ENCODE results near the gene MFRP.

DNA sequence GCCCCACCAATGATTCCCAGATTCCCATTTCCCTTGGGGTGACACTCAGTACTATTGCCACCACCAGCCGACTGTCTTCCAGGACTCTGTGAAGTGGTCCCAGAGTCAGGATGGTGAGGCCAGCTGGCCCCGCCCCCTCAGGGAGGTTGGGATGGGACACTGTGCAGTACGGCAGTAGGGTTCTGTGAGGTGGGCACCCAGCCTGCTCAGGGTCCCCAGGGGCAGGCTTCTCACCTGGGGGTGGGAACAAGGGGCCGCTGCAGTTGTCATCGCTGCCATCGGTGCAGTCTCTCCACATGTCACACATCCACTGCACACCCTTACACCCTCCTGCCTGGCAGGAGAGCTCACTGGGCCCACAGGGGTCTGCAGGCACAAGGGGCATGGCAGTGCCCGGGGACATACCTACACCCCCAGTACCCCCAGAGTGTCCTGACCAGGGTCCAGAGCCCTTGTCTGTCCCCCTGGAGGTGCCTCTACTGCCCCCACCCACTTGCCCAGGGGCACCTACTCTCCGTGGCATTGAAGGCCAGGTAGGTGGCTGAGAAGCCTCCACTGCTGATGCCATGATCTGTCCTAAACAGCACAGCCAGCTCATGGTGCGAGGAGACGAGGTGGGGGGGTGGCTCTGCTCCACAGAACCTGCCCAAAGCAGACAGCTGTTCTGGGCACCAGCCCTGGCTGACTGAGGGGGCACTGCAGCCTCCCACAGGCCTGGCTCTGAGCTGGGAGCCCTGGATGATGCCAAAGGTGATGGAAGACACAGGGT is 4.0 kb downstream of the MFRP start:
- TF ChIP-seq, protein P1, sequence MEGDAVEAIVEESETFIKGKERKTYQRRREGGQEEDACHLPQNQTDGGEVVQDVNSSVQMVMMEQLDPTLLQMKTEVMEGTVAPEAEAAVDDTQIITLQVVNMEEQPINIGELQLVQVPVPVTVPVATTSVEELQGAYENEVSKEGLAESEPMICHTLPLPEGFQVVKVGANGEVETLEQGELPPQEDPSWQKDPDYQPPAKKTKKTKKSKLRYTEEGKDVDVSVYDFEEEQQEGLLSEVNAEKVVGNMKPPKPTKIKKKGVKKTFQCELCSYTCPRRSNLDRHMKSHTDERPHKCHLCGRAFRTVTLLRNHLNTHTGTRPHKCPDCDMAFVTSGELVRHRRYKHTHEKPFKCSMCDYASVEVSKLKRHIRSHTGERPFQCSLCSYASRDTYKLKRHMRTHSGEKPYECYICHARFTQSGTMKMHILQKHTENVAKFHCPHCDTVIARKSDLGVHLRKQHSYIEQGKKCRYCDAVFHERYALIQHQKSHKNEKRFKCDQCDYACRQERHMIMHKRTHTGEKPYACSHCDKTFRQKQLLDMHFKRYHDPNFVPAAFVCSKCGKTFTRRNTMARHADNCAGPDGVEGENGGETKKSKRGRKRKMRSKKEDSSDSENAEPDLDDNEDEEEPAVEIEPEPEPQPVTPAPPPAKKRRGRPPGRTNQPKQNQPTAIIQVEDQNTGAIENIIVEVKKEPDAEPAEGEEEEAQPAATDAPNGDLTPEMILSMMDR (IDR thresholded peaks at IDR 0.05) = no peak
- no peak for TF ChIP-seq POLR2A (IDR thresholded peaks at IDR 0.05)
